Urinary bladder (tissue), 4 donors: ENCODE data around the gene ORMDL3. TPM values are rescaled to one million over a fixed set of nuclear protein-coding genes. Genes with fewer than 3 reads are reported as not detected.

Experiments used
- DNase-seq: peaks from one replicate; pipeline ENCODE4 v3.0.0-alpha.2; 2015; ENCODE audit errors: extremely low spot score
- H3K27ac ChIP-seq: one replicate; pipeline ENCODE4 v1.5.1; 2013; ENCODE audit warnings: low read depth, mild to moderate bottlenecking, moderate library complexity
- H3K36me3 ChIP-seq: one replicate; pipeline ENCODE4 v1.6.1; 2013; ENCODE audit warnings: mild to moderate bottlenecking, moderate library complexity; ENCODE audit not compliant: insufficient read depth
- H3K4me1 ChIP-seq: one replicate; pipeline ENCODE4 v1.6.1; 2013; ENCODE audit warnings: mild to moderate bottlenecking, moderate library complexity; ENCODE audit not compliant: insufficient read depth
- H3K4me3 ChIP-seq: one replicate; pipeline ENCODE4 v1.5.1; 2013; ENCODE audit warnings: low read depth, low read length
- WGBS: extraction: QIAGEN DNeasy Blood & Tissue Kit; methylation state at CpG from one replicate; pipeline ENCODE4 v1.1.7; 2013; 5-methylcytosine and 5-hydroxymethylcytosine counted together
- polyA plus RNA-seq: library from polyadenylated mRNA; stranded (reverse); fragments of 200-250 nt; gene quantifications from one replicate; pipeline ENCODE4 v1.2.3, GENCODE V29; 2013
- total RNA-seq: library from RNA; depleted of rRNA; stranded (reverse); fragments of >200 nt; gene quantifications from one replicate; pipeline ENCODE4 v1.2.3, GENCODE V29; 2014
- donor health status: healthy with polysubstance abuse.
- donor health status: healthy.

ORMDL3 gene
- total and polyA plus RNA-seq, 2 donors = 59.8 to 61.9 TPM

- no peaks in the 10 kb centered on the region for H3K4me1 ChIP-seq
- WGBS = 40% methylated on average over 6 of the region's 6 CpGs
- no peak overlapping the region for H3K4me3 ChIP-seq
- no peaks in the 10 kb centered on the region for H3K36me3 ChIP-seq
- no peak for DNase-seq
- no peak overlapping the region for H3K27ac ChIP-seq
Measured at GRCh38 chr17:39939588-39940419, 12.4 kb upstream of the ORMDL3 start.

- no peaks in the 10 kb centered on the region for H3K36me3 ChIP-seq
- H3K4me3 ChIP-seq = no peak overlapping the region
- DNase-seq = no peak
- no peaks in the 10 kb centered on the region for H3K4me1 ChIP-seq
- H3K27ac ChIP-seq = no peak overlapping the region
- WGBS = 73% methylated on average over 3 of the region's 3 CpGs
Measured at GRCh38 chr17:39939106-39939505, 11.7 kb upstream of the ORMDL3 start.

- 75% methylated on average over 8 of the region's 8 CpGs for WGBS
- no peak overlapping the region for H3K27ac ChIP-seq
- no peaks in the 10 kb centered on the region for H3K36me3 ChIP-seq
- H3K4me3 ChIP-seq = no peak overlapping the region
- H3K4me1 ChIP-seq = no peaks in the 10 kb centered on the region
- no peak for DNase-seq
Measured at GRCh38 chr17:39938140-39938869, 10.9 kb upstream of the ORMDL3 start.

- Histone ChIP-seq H3K36me3 (no peaks in the 10 kb centered on the region), H3K4me3 (no peak overlapping the region), H3K4me1 (no peaks in the 10 kb centered on the region), H3K27ac (no peak overlapping the region)
- 89% methylated on average over 3 of the region's 3 CpGs for WGBS
- no peak for DNase-seq
Measured at GRCh38 chr17:39937447-39937846, 10.0 kb upstream of the ORMDL3 start.

GRCh38 chr17:39935909-39936308 is 8.5 kb upstream of the ORMDL3 start:
- H3K27ac ChIP-seq = no peak overlapping the region
- no peaks in the 10 kb centered on the region for H3K4me1 ChIP-seq
- DNase-seq = no peak
- no peaks in the 10 kb centered on the region for H3K36me3 ChIP-seq
- 56% methylated on average over 3 of the region's 3 CpGs for WGBS
- H3K4me3 ChIP-seq = no peak overlapping the region

- H3K27ac ChIP-seq = no peak overlapping the region
- WGBS = 76% methylated on average over 5 of the region's 5 CpGs
- H3K36me3 ChIP-seq = no peaks in the 10 kb centered on the region
- H3K4me1 ChIP-seq = no peaks in the 10 kb centered on the region
- DNase-seq = no peak
- no peak overlapping the region for H3K4me3 ChIP-seq
Measured at GRCh38 chr17:39934324-39934723, 6.9 kb upstream of the ORMDL3 start.

GRCh38 chr17:39933912-39934311 is 6.5 kb upstream of the ORMDL3 start:
- no peaks in the 10 kb centered on the region for H3K4me1 ChIP-seq
- 81% methylated on average over 5 of the region's 5 CpGs for WGBS
- no peaks in the 10 kb centered on the region for H3K36me3 ChIP-seq
- H3K27ac ChIP-seq = no peak overlapping the region
- H3K4me3 ChIP-seq = no peak overlapping the region
- DNase-seq = no peak

GRCh38 chr17:39929646-39930407 is 2.4 kb upstream of the ORMDL3 start:
- 92% methylated on average over 5 of the region's 5 CpGs for WGBS
- H3K4me1 ChIP-seq = peaks cover 4% of the 10 kb centered on the region

GRCh38 chr17:39928858-39929645 is 1.7 kb upstream of the ORMDL3 start:
- peaks cover 4% of the 10 kb centered on the region for H3K4me1 ChIP-seq
- DNase-seq = no peak
- no peak overlapping the region for H3K27ac ChIP-seq
- no peak overlapping the region for H3K4me3 ChIP-seq
- WGBS = 58% methylated on average over 8 of the region's 8 CpGs
- H3K36me3 ChIP-seq = no peaks in the 10 kb centered on the region

More at GRCh38 chr17:39929646-39930407, 2.4 kb upstream of the ORMDL3 start:
- H3K27ac ChIP-seq = no peak overlapping the region
- H3K4me3 ChIP-seq = no peak overlapping the region
- H3K36me3 ChIP-seq = no peaks in the 10 kb centered on the region
- DNase-seq = no peak

- WGBS = 22% methylated on average over 17 of the region's 17 CpGs
- DNase-seq = no peak
Measured at GRCh38 chr17:39927929-39928857, 792 bp upstream of the ORMDL3 start.

GRCh38 chr17:39926588-39927100 is 757 bp downstream of the ORMDL3 start:
- Histone ChIP-seq H3K4me1 (peaks cover 4% of the 10 kb centered on the region), H3K4me3 (peak overlapping the region; percentile 84), H3K36me3 (peaks cover 4% of the 10 kb centered on the region), H3K27ac (no peak overlapping the region)
- no peak for DNase-seq
- WGBS = 3% methylated on average over 15 of the region's 15 CpGs

More at GRCh38 chr17:39927929-39928857, 792 bp upstream of the ORMDL3 start:
- H3K4me3 ChIP-seq = peak overlapping the region; percentile 84
- H3K36me3 ChIP-seq = no peaks in the 10 kb centered on the region
- H3K27ac ChIP-seq = peak overlapping the region; percentile 81
- peaks cover 4% of the 10 kb centered on the region for H3K4me1 ChIP-seq

- WGBS = 34% methylated on average over 4 of the region's 4 CpGs
- Histone ChIP-seq H3K4me1 (peaks cover 4% of the 10 kb centered on the region), H3K27ac (no peak overlapping the region), H3K36me3 (peaks cover 6% of the 10 kb centered on the region), H3K4me3 (peak overlapping the region; percentile 84)
- no peak for DNase-seq
Measured at GRCh38 chr17:39926135-39926587, 1.2 kb downstream of the ORMDL3 start.
